Stimulated activated CD4-positive, alpha-beta T cell treated with anti-CD3 and anti-CD28 coated beads, Interleukin-15, amount 100 ng/mL, for 24 hours (primary cell): ENCODE results near the gene DGKQ.
"Not testable (repeated sequence)": the region's sequence is repeated elsewhere in the genome, so short reads cannot be mapped to it uniquely, and the experiment has no call there.

ENCODE experiments used
- DNase-seq: peaks from one replicate; pipeline ENCODE4 v3.0.0-alpha.2; 2020

DGKQ gene

GRCh38 chr4:1010395-1011021 lies 37.1 kb upstream of the DGKQ start:
- peak; percentile 82 for DNase-seq

DNA sequence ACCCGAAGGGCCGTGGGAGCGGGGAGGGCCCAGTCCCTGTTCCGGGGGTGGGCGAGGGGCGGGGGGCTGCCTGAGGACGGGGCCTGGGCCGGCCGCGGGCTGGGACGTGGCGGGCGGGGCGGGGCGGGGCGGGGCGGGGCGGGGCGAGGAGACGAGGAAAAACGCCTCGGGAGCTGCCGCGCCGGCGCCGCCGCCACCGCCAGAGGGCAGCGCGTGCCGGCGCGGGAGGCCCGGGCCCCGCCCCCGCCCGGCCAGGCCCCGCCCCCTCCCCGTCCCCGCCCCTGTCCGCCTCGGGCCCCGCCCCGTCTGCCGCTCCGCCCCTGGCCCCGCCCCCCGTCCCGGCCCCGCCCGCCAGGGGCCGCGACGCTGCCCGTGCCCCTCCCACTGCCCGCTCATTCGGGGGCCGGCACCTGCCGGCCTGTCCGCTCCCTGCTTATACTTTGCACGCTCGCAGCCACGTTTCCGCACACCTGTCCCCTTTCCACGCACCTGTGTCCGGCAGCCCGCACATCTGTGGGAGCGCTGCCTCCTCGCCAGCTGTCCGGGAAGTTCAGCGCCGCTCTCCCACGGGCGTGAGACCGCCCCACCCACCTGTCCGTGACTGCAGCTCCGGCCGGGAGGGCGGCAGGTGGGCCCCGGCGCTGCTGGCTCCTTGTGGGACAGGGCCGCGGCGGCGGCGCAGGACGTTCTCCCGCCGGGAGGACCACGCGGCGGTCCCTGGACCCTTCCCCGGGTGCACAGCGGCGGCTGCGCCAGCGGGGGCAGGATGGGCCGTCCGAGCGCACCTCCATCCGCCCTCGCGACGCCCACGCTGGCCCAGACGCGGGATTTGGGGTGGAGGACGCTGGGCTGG lies 36.4 kb upstream of the DGKQ start:
- peak; percentile 74 for DNase-seq

GRCh38 chr4:1008840-1009541 lies 35.6 kb upstream of the DGKQ start:
- DNase-seq = peak; percentile 40

- DNase-seq = no peak
Measured at GRCh38 chr4:1006856-1007255, 33.5 kb upstream of the DGKQ start.

- DNase-seq = no peak
Measured at GRCh38 chr4:1004557-1005485, 31.5 kb upstream of the DGKQ start.

- DNase-seq = no peak
Measured at GRCh38 chr4:1004071-1004418, 30.7 kb upstream of the DGKQ start.

GRCh38 chr4:1003271-1004070 lies 30.1 kb upstream of the DGKQ start:
- no peak for DNase-seq

- no peak for DNase-seq
Measured at GRCh38 chr4:1002631-1003251, 29.4 kb upstream of the DGKQ start.

DNA sequence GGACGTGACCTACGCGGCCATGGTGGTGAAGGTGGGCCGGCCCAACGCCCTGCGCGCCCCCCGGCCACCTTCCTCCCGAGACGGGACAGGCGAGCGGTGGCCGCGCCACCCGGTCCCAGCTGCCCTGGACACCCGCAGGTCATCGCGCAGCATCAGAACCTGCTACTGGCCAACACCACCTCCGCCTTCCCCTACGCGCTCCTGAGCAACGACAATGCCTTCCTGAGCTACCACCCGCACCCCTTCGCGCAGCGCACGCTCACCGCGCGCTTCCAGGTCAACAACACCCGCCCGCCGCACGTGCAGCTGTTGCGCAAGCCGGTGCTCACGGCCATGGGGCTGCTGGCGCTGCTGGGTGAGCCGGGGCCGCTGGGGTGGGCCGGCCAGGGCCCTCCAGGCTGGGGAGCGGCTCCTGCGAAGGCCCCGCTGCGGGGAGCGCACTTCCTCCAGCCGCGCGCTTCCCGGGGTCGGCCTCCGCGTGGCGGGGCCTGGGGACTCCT lies 28.8 kb upstream of the DGKQ start:
- peak; percentile 35 for DNase-seq

GRCh38 chr4:1001561-1002130 lies 28.3 kb upstream of the DGKQ start:
- DNase-seq = no peak

GRCh38 chr4:1000686-1001260 lies 27.4 kb upstream of the DGKQ start:
- DNase-seq = no peak

GRCh38 chr4:999882-1000425 lies 26.6 kb upstream of the DGKQ start:
- no peak for DNase-seq

- not testable (repeated sequence) for DNase-seq
Measured at GRCh38 chr4:999240-999863, 26.0 kb upstream of the DGKQ start.

DNA sequence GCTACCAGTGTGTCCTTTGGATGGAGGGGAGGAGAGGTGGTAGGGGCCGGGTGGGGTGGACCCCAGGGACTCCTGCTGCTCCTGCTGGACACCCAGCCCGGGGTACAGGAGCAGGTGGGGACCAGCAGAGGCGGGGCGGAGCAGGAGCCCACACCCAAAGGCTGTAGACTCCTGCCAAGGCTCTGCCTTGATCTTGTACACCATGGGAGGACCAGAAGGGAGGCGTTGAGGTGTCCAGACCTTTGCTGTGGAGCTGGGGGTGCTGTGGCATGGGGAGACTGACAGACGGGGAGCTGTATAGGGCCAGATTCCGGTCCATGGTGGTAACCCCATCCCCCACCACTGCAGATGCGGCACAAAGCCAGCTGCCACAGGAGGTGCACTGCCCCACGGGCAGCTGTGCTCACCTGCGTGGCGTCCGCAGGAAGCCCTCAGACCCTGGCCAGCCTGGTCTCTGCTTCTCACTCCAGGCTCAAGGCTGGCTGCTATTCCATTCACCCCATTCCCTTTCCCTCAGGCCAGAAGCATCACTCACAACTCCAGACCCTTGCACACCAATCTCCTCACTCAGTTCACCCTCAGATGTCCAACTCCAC lies 24.8 kb upstream of the DGKQ start:
- DNase-seq = no peak

DNA sequence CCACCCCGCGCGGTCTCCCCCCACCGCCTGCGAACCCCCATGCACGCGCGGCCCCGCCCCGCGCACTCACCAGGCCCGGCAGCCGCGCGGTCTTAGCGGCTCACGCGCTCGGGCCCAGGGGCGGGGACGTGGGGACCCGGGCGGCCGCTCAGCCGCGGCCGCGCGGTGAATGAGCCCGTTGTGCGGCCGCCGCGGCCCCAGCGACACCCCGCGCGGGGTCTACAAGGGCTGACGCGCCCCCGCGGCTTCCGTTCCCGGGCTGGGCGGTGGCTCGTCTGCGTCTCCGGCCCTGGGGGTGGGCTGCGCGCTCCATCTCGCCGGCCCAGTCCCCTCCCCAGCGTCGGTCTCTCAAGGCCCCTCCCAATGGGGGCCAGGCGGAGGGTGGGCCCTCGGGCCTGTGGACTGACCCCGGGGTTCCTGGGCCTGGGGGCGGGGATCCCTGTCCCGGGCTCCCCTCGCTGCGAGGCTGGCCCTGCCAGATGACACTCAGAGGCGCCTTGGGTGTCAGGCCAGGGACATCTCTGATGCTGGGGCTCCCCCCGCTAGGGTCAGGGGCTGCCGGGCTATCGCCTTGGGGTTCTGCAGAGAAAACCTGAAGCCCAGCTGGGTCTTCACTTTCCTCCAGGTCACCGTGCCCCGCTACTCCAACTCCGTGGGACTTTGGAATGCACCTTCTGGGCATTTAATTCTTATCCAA lies 24.2 kb upstream of the DGKQ start:
- DNase-seq = no peak

- DNase-seq = no peak
Measured at GRCh38 chr4:996997-997374, 23.6 kb upstream of the DGKQ start.

DNA sequence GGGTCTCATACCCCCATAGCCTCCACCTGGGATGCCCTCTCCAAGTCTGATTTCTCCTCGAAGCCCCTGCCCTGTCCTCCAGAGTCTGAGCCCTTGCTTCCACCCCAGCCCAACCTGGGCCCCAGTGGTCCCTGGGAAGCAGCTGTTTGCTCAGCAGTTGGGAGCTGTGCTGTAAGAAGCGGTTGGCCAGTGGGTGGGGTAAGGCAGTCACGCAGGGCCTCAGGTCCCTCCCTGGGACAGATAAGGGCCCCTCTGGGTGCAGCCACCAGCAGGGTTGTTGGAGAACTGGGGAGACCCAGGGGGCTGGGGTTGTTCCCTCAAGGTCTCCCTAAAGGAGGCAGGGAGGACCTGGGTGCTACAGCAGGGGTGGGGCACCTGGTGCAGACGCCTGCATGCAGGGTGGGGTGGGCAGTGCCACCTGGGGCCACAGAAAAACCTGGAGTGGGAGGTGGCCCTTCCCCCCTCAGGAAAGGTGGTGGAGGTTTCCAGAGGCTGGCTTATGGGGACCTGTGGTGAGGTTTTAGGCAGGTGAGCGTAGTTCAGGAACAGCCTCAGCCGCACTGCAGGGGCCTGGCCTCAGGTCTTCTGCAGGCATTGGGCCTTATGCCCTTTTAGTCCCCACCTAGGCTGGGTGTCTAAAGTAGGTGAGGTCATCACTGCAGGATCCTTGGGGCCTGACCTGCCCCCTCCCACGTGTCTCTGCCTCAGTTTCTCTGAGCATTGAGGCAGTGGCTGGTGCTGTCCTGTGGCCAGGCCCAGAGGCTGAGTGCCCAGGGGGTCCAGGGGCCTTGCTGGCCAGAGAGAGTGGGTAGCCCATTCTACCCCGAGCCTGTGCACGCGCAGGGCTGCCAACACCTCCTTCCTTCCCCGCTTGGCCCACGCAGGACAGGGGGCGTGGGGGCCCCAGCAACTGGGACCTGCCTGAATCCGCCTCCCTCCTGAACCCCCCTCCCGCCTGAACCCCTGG lies 22.9 kb upstream of the DGKQ start:
- no peak for DNase-seq
